Liver (tissue), 9 donors: ENCODE measurements around the gene TRPM2. TPM values are rescaled to one million over a fixed set of nuclear protein-coding genes. Genes with fewer than 3 reads are reported as not detected.

Source experiments
- DNase-seq: peaks from one replicate; pipeline ENCODE4 v3.0.0-alpha.2; 2017; ENCODE audit warnings: low spot score
- H3K27ac ChIP-seq, 2 donors: one replicate each; pipeline ENCODE4 v1.7.0; 2013; ENCODE audit warnings: inconsistent platforms in 2 of 2, low read length in 2 of 2, control low read depth in 1 of 2, low read depth in 1 of 2, mild to moderate bottlenecking in 1 of 2
- H3K27me3 ChIP-seq, 4 donors: one replicate each; pipeline versions ENCODE4 v1.6.1 to v1.7.0; 2013; ENCODE audit warnings: low read length in 3 of 4, inconsistent platforms in 1 of 4, mild to moderate bottlenecking in 1 of 4, moderate library complexity in 1 of 4; ENCODE audit not compliant: control insufficient read depth in 4 of 4, insufficient read depth in 4 of 4
- H3K36me3 ChIP-seq, 4 donors: one replicate each; pipeline versions ENCODE4 v1.6.1 to v1.7.0; 2013; ENCODE audit warnings: low read length in 3 of 4, mild to moderate bottlenecking in 3 of 4, low read depth in 1 of 4, moderate library complexity in 1 of 4; ENCODE audit not compliant: control insufficient read depth in 4 of 4, insufficient read depth in 3 of 4
- H3K4me1 ChIP-seq, 4 donors: one replicate each; pipeline versions ENCODE4 v1.6.1 to v1.7.0; 2013; ENCODE audit warnings: low read length in 3 of 4, mild to moderate bottlenecking in 3 of 4, moderate library complexity in 1 of 4; ENCODE audit not compliant: control insufficient read depth in 4 of 4, insufficient read depth in 4 of 4
- H3K4me3 ChIP-seq, 3 donors: one replicate each; pipeline versions ENCODE4 v1.6.1 to v1.7.0; 2013; ENCODE audit warnings: low read length in 3 of 3, control low read depth in 1 of 3, low read depth in 1 of 3, mild to moderate bottlenecking in 1 of 3
- H3K9ac ChIP-seq, 2 donors: one replicate each; pipeline ENCODE4 v1.7.0; 2013; ENCODE audit warnings: low read length in 2 of 2, mild to moderate bottlenecking in 2 of 2, moderate library complexity in 2 of 2, control low read depth in 1 of 2, low read depth in 1 of 2
- H3K9me3 ChIP-seq, 4 donors: one replicate each; pipeline versions ENCODE4 v1.6.1 to v1.7.0; 2013; ENCODE audit warnings: low read length in 3 of 4; ENCODE audit not compliant: control insufficient read depth in 4 of 4
- EGR1 ChIP-seq, 2 donors: IDR thresholded peaks; 2 replicates each; pipeline ENCODE4 v1.6.1; 2016 to 2018; ENCODE audit warnings: antibody characterized with exemption in 2 of 2, low read depth in 2 of 2
- FOXA1 ChIP-seq: IDR thresholded peaks from 2 replicates; pipeline ENCODE4 v1.6.1; 2016; ENCODE audit warnings: antibody characterized with exemption
- FOXA2 ChIP-seq: IDR thresholded peaks from 2 replicates; pipeline ENCODE4 v1.6.1; 2016; ENCODE audit warnings: antibody characterized with exemption
- GABPA ChIP-seq, 2 donors: IDR thresholded peaks in 1 of 2; conservative IDR thresholded peaks in 1 of 2; 2 replicates each; pipeline ENCODE4 v1.6.1; 2016; ENCODE audit warnings: antibody characterized with exemption in 2 of 2, mild to moderate bottlenecking in 1 of 2, moderate library complexity in 1 of 2
- HNF4A ChIP-seq, 2 donors: conservative IDR thresholded peaks; 2 replicates each; pipeline ENCODE4 v1.6.1; 2016; ENCODE audit warnings: antibody characterized with exemption in 2 of 2, mild to moderate bottlenecking in 2 of 2
- HNF4G ChIP-seq: IDR thresholded peaks from 2 replicates; pipeline ENCODE4 v1.6.1; 2016; ENCODE audit warnings: antibody characterized with exemption
- NR2F2 ChIP-seq: IDR thresholded peaks from 2 replicates; pipeline ENCODE4 v1.6.1; 2016; ENCODE audit warnings: antibody characterized with exemption
- RAD21 ChIP-seq, 2 donors: IDR thresholded peaks; 2 replicates each; pipeline ENCODE4 v1.6.1; 2016; ENCODE audit warnings: antibody characterized with exemption in 2 of 2, mild to moderate bottlenecking in 2 of 2
- RXRA ChIP-seq, 2 donors: IDR thresholded peaks; 2 replicates each; pipeline ENCODE4 v1.6.1; 2017 to 2018; ENCODE audit warnings: antibody characterized with exemption in 2 of 2, mild to moderate bottlenecking in 1 of 2
- SP1 ChIP-seq: IDR thresholded peaks from 2 replicates; pipeline ENCODE4 v1.6.1; 2018; ENCODE audit warnings: antibody characterized with exemption, mild to moderate bottlenecking
- TAF1 ChIP-seq: conservative IDR thresholded peaks from 2 replicates; pipeline ENCODE4 v1.6.1; 2016; ENCODE audit warnings: antibody characterized with exemption, mild to moderate bottlenecking
- YY1 ChIP-seq: IDR thresholded peaks from 2 replicates; pipeline ENCODE4 v1.6.1; 2016; ENCODE audit warnings: antibody characterized with exemption, mild to moderate bottlenecking
- WGBS: extraction: QIAGEN DNeasy Blood & Tissue Kit; methylation state at CpG from one replicate; pipeline ENCODE4 v1.1.7; 2013; 5-methylcytosine and 5-hydroxymethylcytosine counted together
- polyA plus RNA-seq, 2 donors: library from polyadenylated mRNA; stranded (reverse) in 1 of 2; unstranded in 1 of 2; fragments of 200-250 nt in 1 of 2; fragments of >200 nt in 1 of 2; fragmentation: Nextera tagmentation in 1 of 2; extraction: Ambion mirVana in 1 of 2; gene quantifications; one replicate each; pipeline versions ENCODE4 v1.2.1 to v1.2.3, GENCODE V29; 2013 to 2015
- total RNA-seq, 2 donors: library from RNA; depleted of rRNA; stranded (reverse); fragments of >200 nt; gene quantifications; one replicate each; pipeline ENCODE4 v1.2.3, GENCODE V29; 2014
- TF ChIP-seq, protein P1 (sequence below): IDR thresholded peaks from 2 replicates; pipeline ENCODE4 v1.6.1; 2016; ENCODE audit warnings: antibody characterized with exemption
- TF ChIP-seq, protein P2 (sequence below): fragments of 150-350 bp; IDR thresholded peaks from 2 replicates; pipeline ENCODE4 v1.5.1; 2017; ENCODE audit warnings: improper control_type of control experiment, low read depth, low read length; ENCODE audit not compliant: missing input control
- TF ChIP-seq, protein P3 (sequence below): IDR thresholded peaks from 2 replicates; pipeline ENCODE4 v1.6.1; 2016; ENCODE audit warnings: antibody characterized with exemption
- TF ChIP-seq, protein P4 (sequence below): IDR thresholded peaks from 2 replicates; pipeline ENCODE4 v1.6.1; 2016; ENCODE audit warnings: antibody characterized with exemption
- TF ChIP-seq, protein P5 (sequence below): IDR thresholded peaks from 2 replicates; pipeline ENCODE4 v1.6.1; 2016; ENCODE audit warnings: antibody characterized with exemption, mild to moderate bottlenecking
- donor health status: healthy.
- donor health status: healthy.
- donor health status: healthy.
- donor health status: healthy.
- donor health status: healthy.

TRPM2 gene
- total and polyA plus RNA-seq, 4 donors: 0.43 to 1.3 (median 0.63) TPM

DNA sequence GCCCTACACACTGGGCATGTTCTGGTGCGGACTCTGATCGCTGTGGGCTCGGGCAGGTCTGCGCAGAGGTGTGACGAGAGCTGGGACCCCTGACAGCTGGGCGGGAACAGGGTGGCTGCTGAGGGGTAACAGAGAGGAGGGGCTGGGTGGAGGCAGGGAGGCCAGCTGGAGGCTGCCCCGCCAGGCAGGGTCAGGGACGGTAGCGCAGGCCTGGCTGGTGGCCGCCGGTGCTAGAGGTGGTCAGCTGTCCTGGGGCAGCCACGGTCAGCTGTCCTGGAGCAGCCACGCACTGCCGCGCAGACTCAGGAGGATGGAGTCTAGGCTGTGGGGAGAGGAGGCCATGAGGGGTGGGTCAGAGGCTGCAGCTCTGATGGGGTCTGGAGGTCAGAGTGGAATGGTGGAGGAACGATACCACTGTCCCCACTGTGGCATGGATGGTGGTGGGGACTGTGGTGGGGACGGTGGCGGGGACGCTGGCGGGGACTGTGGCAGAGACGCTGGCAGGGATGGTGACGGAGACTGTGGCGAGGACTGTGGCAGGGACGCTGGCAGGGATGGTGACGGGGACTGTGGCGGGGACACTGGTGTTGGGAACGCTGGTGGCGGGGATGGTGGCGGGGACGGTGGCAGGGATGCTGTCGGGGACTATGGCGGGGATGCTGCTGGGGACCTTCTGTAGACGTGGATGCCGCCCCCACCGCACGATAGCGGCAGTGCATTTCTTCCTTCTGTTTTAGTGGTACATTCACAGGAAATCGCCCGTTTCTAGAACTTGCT is 80.6 kb downstream of the TRPM2 start:
- no peak for DNase-seq

DNA sequence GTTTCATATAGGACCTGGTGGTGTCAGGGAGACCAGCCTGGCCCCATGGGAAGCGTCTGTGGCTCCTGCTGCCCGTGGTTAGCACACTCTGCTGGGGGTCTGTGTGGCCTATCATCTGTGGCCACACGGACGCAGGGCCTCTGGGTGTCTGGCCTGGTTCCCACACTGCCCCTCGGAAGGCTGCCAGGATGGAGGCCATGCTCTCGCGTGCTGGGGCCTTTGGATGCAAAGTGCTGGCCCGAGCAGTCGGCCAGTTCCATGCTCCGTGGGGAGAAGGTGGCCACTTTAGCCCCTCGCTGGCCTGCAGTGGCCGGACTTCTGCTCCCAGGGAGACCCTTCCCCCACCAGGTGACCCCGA is 81.1 kb downstream of the TRPM2 start:
- no peaks in the 10 kb centered on the region for H3K36me3 ChIP-seq
- 85% methylated on average over 13 of the region's 13 CpGs for WGBS
- no peak overlapping the region for H3K27ac ChIP-seq

More for the DNA sequence above, 80.6 kb downstream of the TRPM2 start:
- Histone ChIP-seq H3K4me3 (no peak overlapping the region), H3K4me1 (peaks cover 0 to 9% (median 5%) of the 10 kb centered on the region in 4 donors), H3K27ac (no peak overlapping the region), H3K27me3 (no peaks in the 10 kb centered on the region), H3K36me3 (no peaks in the 10 kb centered on the region), H3K9me3 (no peaks in the 10 kb centered on the region), H3K9ac (no peak overlapping the region)
- WGBS: 94% methylated on average over 39 of the region's 39 CpGs
- TF ChIP-seq RXRA (IDR thresholded peaks at IDR 0.05): no peak
- TF ChIP-seq YY1: no peak
- TF ChIP-seq, protein P1, sequence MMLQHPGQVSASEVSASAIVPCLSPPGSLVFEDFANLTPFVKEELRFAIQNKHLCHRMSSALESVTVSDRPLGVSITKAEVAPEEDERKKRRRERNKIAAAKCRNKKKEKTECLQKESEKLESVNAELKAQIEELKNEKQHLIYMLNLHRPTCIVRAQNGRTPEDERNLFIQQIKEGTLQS: no peak
- no peak for TF ChIP-seq HNF4A (conservative IDR thresholded peaks at IDR 0.05)
- no peak for TF ChIP-seq HNF4G
- no peak for TF ChIP-seq FOXA1
- no peak for TF ChIP-seq SP1
- TF ChIP-seq, protein P2, sequence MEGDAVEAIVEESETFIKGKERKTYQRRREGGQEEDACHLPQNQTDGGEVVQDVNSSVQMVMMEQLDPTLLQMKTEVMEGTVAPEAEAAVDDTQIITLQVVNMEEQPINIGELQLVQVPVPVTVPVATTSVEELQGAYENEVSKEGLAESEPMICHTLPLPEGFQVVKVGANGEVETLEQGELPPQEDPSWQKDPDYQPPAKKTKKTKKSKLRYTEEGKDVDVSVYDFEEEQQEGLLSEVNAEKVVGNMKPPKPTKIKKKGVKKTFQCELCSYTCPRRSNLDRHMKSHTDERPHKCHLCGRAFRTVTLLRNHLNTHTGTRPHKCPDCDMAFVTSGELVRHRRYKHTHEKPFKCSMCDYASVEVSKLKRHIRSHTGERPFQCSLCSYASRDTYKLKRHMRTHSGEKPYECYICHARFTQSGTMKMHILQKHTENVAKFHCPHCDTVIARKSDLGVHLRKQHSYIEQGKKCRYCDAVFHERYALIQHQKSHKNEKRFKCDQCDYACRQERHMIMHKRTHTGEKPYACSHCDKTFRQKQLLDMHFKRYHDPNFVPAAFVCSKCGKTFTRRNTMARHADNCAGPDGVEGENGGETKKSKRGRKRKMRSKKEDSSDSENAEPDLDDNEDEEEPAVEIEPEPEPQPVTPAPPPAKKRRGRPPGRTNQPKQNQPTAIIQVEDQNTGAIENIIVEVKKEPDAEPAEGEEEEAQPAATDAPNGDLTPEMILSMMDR: no peak
- TF ChIP-seq, protein P3, sequence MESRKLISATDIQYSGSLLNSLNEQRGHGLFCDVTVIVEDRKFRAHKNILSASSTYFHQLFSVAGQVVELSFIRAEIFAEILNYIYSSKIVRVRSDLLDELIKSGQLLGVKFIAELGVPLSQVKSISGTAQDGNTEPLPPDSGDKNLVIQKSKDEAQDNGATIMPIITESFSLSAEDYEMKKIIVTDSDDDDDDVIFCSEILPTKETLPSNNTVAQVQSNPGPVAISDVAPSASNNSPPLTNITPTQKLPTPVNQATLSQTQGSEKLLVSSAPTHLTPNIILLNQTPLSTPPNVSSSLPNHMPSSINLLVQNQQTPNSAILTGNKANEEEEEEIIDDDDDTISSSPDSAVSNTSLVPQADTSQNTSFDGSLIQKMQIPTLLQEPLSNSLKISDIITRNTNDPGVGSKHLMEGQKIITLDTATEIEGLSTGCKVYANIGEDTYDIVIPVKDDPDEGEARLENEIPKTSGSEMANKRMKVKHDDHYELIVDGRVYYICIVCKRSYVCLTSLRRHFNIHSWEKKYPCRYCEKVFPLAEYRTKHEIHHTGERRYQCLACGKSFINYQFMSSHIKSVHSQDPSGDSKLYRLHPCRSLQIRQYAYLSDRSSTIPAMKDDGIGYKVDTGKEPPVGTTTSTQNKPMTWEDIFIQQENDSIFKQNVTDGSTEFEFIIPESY: no peak
- TF ChIP-seq RAD21 (IDR thresholded peaks at IDR 0.05): no peak
- TF ChIP-seq EGR1 (IDR thresholded peaks at IDR 0.05; ENCODE audit: low read depth in 2 of 2): no peak
- no peak for TF ChIP-seq GABPA (IDR thresholded peaks at IDR 0.05 in 1 of 2, conservative IDR thresholded peaks at IDR 0.05 in 1 of 2)
- TF ChIP-seq FOXA2: no peak
- TF ChIP-seq NR2F2: no peak

More for the DNA sequence above, 81.1 kb downstream of the TRPM2 start:
- Histone ChIP-seq H3K4me1 (peaks cover 0 to 12% (median 7%) of the 10 kb centered on the region in 4 donors), H3K27me3 (no peaks in the 10 kb centered on the region), H3K9ac (no peak overlapping the region), H3K9me3 (no peaks in the 10 kb centered on the region), H3K4me3 (no peak overlapping the region)
- TF ChIP-seq TAF1 (no peak), GABPA (IDR thresholded peaks at IDR 0.05 in 1 of 2, conservative IDR thresholded peaks at IDR 0.05 in 1 of 2) (no peak), NR2F2 (no peak), RXRA (IDR thresholded peaks at IDR 0.05) (no peak), SP1 (no peak), RAD21 (IDR thresholded peaks at IDR 0.05) (no peak), EGR1 (IDR thresholded peaks at IDR 0.05; ENCODE audit: low read depth in 2 of 2) (no peak), FOXA2 (no peak)
- TF ChIP-seq, protein P1: no peak
- TF ChIP-seq, protein P4, sequence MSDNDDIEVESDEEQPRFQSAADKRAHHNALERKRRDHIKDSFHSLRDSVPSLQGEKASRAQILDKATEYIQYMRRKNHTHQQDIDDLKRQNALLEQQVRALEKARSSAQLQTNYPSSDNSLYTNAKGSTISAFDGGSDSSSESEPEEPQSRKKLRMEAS: no peak
- TF ChIP-seq, protein P5, sequence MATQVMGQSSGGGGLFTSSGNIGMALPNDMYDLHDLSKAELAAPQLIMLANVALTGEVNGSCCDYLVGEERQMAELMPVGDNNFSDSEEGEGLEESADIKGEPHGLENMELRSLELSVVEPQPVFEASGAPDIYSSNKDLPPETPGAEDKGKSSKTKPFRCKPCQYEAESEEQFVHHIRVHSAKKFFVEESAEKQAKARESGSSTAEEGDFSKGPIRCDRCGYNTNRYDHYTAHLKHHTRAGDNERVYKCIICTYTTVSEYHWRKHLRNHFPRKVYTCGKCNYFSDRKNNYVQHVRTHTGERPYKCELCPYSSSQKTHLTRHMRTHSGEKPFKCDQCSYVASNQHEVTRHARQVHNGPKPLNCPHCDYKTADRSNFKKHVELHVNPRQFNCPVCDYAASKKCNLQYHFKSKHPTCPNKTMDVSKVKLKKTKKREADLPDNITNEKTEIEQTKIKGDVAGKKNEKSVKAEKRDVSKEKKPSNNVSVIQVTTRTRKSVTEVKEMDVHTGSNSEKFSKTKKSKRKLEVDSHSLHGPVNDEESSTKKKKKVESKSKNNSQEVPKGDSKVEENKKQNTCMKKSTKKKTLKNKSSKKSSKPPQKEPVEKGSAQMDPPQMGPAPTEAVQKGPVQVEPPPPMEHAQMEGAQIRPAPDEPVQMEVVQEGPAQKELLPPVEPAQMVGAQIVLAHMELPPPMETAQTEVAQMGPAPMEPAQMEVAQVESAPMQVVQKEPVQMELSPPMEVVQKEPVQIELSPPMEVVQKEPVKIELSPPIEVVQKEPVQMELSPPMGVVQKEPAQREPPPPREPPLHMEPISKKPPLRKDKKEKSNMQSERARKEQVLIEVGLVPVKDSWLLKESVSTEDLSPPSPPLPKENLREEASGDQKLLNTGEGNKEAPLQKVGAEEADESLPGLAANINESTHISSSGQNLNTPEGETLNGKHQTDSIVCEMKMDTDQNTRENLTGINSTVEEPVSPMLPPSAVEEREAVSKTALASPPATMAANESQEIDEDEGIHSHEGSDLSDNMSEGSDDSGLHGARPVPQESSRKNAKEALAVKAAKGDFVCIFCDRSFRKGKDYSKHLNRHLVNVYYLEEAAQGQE: no peak
- DNase-seq: no peak
